GM21360 (cell line): ENCODE results near the gene IRF2BP2.
A peak's percentile ranks its signal among the peaks of the same experiment; 100 is the strongest.

Source experiments
- ATAC-seq: cut with Tn5 transposase; IDR thresholded peaks from one replicate; pipeline ENCODE4 v1.9.1; 2021; ENCODE audit warnings: mild to moderate bottlenecking, moderate library complexity; ENCODE audit not compliant: unreplicated experiment

The IRF2BP2 gene

DNA sequence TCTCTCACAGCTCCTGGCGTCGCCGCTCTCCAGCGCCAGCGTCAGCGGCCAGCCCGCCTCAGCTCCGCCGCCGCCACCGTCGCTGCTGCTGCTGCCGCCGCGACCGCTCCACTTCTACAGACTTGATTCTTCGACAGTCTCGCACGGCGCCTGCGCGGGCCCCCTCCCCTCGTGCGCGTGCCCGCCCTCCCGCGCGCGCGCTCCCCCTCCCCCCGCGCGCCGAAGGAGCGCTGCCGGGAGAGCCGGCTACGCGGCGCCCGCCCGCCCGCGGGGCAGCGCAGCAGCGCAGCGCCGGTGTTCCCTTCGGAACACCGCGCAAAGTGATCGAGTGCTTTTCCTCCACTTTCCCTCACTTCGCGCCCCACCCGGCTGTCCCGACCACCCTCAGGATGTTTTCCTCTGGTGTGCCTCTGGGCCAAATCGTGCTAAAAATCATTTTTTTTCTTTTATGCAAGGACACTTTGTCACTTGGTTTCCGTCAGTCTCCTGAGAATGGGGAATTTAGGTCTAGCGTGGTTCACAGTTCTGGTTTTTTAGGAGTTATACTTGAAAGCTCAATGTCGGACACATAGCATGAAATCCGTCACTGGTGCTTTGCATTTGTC is at the start of gene IRF2BP2:
Gene IRF2BP2, minus strand, starts transcription at position 118 of the 605 bp plus-strand sequence. CDS start 684 bp downstream, outside the sequence.
- peak; percentile 14 for ATAC-seq

GRCh38 chr1:234659538-234659937 is 49.6 kb upstream of the IRF2BP2 start:
- ATAC-seq, result no peak

- no peak for ATAC-seq
Measured at GRCh38 chr1:234658138-234658537, 48.2 kb upstream of the IRF2BP2 start.

DNA sequence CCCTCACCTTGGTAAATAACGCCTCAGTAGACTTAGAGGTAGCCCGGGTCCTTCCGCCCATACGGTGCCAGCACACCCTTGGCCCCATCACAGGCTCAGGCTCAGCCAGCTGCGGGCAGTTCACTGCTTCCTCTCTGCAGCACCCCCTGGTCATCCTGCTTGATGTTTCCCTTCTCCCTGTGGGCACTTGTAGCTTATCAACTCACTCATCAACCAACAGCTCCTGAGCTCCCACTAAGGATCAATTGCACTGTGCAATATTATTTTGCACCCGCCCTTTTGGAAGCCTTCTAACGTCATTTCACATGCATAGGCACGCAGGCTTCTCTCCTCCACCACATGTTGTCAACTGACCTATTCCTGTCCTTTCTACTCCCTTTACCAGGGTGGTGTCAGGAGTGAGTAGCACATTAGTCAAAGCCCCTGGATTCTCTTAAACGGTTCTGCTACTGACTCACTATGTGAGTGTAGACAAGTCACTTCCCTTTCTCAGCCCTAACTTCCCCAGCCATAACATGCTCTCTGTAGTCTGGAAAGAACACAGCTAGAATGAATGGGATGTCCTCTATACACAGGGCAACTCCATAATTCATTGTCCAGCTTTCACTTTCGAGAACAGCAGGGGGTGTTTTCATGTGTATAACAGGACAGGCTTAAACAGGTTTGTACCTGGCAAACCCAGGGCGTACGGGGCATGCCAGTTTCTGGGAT is 47.1 kb upstream of the IRF2BP2 start:
- ATAC-seq, result no peak

- ATAC-seq, result no peak
Measured at GRCh38 chr1:234656070-234656895, 46.3 kb upstream of the IRF2BP2 start.

- no peak for ATAC-seq
Measured at GRCh38 chr1:234655328-234656069, 45.5 kb upstream of the IRF2BP2 start.

GRCh38 chr1:234654002-234654733 is 44.2 kb upstream of the IRF2BP2 start:
- no peak for ATAC-seq

- ATAC-seq, result no peak
Measured at GRCh38 chr1:234649432-234650081, 39.6 kb upstream of the IRF2BP2 start.

DNA sequence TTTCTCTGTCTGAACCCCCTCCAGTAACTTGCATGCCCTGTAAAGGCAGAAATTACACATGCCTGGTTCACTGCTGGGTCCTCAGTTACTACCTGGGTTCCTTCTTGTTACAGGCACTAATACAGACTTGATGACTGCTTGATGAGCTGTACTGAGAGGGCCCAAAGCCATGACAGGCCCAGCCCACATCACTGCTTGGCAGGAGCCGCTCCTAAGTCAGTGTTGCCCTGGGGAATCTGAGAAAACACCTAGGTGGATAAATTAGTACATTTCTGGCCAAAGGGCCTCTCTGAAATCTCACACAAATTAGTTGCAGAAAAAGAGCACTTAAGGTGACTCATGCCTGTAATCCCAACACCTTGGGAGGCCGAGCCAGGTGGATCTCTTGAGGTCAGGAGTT is 37.8 kb upstream of the IRF2BP2 start:
- no peak for ATAC-seq

- ATAC-seq, result no peak
Measured at GRCh38 chr1:234647245-234647644, 37.3 kb upstream of the IRF2BP2 start.

- ATAC-seq, result no peak
Measured at GRCh38 chr1:234645964-234646363, 36.0 kb upstream of the IRF2BP2 start.

GRCh38 chr1:234645474-234645953 is 35.5 kb upstream of the IRF2BP2 start:
- ATAC-seq, result no peak

DNA sequence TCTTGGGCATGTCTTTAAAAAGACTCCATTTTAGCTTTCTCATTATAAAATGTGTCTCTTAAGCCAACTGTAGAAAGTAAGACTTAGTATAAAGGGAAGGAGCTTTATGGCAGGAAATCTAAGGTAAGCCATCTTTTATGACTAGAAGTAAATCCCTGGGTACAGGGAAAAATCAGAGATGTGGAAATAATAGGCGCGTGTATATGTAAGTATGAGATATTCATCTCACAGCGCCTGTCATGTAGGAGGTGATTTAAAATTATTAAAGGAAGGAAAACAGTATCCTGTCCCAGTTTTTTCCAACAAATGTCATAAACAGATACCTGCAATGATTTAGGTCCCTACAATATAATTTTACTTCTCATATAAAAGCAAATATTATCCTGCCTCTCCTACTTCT is 35.0 kb upstream of the IRF2BP2 start:
- ATAC-seq, result no peak

DNA sequence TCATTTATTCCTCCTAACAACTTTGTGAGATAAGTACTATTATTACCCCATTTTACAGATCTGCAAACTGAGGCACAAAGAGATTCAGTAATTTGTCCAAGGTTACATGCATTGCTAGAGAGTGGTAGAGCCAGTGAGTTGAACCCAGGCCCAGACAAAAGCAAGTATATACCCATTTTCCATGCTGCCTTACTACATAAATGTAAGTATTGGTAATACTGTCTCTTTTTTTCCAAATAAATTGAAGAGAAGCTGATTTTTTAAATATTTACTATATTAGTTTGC is 33.8 kb upstream of the IRF2BP2 start:
- no peak for ATAC-seq

GRCh38 chr1:234643111-234643849 is 33.3 kb upstream of the IRF2BP2 start:
- no peak for ATAC-seq

DNA sequence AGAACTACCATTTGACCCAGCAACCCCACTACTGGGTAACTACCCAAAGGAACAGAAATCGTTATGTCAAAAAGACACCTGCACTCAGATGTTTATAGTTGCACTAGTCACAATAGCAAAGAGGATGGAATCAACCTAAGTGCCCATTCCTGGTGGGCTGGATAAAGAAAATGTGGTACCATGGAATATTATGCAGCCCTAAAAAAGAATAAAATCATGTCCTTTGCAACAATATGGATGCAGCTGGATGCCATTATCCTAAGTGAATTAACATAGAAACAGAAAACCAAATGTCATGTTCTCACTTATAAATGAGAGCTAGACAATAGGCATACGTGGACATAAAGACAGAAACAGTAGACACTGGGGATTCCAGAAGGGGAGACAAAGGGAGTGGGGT is 32.5 kb upstream of the IRF2BP2 start:
- no peak for ATAC-seq

GRCh38 chr1:234639961-234640360 is 30.0 kb upstream of the IRF2BP2 start:
- no peak for ATAC-seq

DNA sequence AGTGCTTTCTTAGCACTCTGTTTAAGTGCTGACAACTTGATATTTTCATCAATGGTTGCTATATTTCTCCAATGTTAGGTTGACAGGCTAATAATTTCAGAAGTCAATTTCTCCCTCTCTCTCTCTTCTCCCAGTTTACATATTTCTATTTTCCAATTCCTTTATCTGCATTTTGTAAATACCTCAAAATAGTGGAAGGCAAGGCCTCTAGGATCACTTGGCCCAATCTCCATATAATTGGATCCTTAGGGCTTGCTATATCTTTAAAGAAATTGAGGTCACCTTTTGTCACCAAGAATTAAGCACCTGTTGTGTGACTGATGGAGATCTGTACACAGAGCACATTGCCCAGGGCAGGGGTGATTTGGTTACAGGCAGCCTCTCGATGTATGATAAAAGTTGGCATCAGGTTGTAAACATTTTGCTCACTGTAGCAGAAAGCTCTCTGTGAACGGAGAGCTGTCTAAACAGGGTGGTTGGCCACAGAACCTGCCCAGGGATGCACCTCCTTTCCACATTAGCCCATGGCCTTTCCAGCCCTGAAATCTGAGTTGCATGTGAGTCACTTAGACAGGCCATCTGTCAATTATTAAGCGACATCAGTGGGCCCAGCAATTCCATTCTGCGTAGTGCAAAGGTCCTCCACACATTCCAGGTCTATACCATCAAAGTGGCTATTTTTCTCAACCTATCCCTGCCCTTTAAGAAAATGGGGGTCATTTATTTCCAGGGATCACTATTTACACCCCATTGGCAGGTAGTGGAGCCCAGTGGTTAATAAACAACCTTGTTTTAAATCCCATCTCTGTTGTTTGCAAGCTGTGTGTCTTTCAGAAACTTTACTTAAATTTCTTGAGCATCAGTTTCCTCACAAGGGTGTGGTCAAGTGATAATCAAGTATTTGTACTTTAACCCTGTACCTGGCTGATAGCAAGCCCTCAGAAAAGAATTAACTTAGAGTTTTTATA is 29.1 kb upstream of the IRF2BP2 start:
- no peak for ATAC-seq
